Activated T-cell treated with anti-CD3 and anti-CD28 coated beads for 1 hour (primary cell): ENCODE results near the gene OMP.

Source experiments
- DNase-seq: peaks from one replicate; pipeline ENCODE4 v3.0.0-alpha.2; 2020; ENCODE audit warnings: low read depth

OMP gene

GRCh38 chr11:77106759-77107158 is 4.1 kb downstream of the OMP start:
- no peak for DNase-seq

- no peak for DNase-seq
These were observed 5.3 kb downstream of the OMP start for GRCh38 chr11:77107950-77108349.

- DNase-seq = no peak
These were observed 5.8 kb downstream of the OMP start for GRCh38 chr11:77108436-77108835.

GRCh38 chr11:77109236-77110019 is 6.8 kb downstream of the OMP start:
- DNase-seq = no peak

- no peak for DNase-seq
These were observed 8.2 kb downstream of the OMP start for GRCh38 chr11:77110836-77111235.

GRCh38 chr11:77111277-77111676 is 8.6 kb downstream of the OMP start:
- no peak for DNase-seq

- no peak for DNase-seq
These were observed 9.3 kb downstream of the OMP start for GRCh38 chr11:77111946-77112345.

GRCh38 chr11:77112641-77113381 is 10.2 kb downstream of the OMP start:
- DNase-seq = no peak

GRCh38 chr11:77113382-77114088 is 10.9 kb downstream of the OMP start:
- DNase-seq = no peak

- DNase-seq = no peak
These were observed 11.4 kb downstream of the OMP start for GRCh38 chr11:77114089-77114463.

GRCh38 chr11:77115181-77115611 is 12.6 kb downstream of the OMP start:
- no peak for DNase-seq

GRCh38 chr11:77115956-77116355 is 13.3 kb downstream of the OMP start:
- no peak for DNase-seq

- DNase-seq = no peak
These were observed 14.9 kb downstream of the OMP start for GRCh38 chr11:77117492-77117891.

GRCh38 chr11:77118086-77118485 is 15.4 kb downstream of the OMP start:
- DNase-seq = no peak

GRCh38 chr11:77118971-77119370 is 16.3 kb downstream of the OMP start:
- no peak for DNase-seq

GRCh38 chr11:77119531-77119936 is 16.9 kb downstream of the OMP start:
- no peak for DNase-seq

- DNase-seq = no peak
These were observed 17.9 kb downstream of the OMP start for GRCh38 chr11:77120571-77120970.

GRCh38 chr11:77121096-77121640 is 18.5 kb downstream of the OMP start:
- no peak for DNase-seq

GRCh38 chr11:77121876-77122575 is 19.4 kb downstream of the OMP start:
- no peak for DNase-seq

GRCh38 chr11:77122576-77123212 is 20.1 kb downstream of the OMP start:
- DNase-seq = no peak

GRCh38 chr11:77123591-77123990 is 21.0 kb downstream of the OMP start:
- DNase-seq = no peak
